UCSD-AML1 (cell line): ENCODE data around the gene TRIM38.
A peak's percentile ranks its signal among the peaks of the same experiment; 100 is the strongest.

Source experiments
- DNase-seq: peaks from one replicate; lab custom pipeline; 2025; ENCODE audit not compliant: unreplicated experiment; lab: John Stamatoyannopoulos, UW

Gene TRIM38

DNA sequence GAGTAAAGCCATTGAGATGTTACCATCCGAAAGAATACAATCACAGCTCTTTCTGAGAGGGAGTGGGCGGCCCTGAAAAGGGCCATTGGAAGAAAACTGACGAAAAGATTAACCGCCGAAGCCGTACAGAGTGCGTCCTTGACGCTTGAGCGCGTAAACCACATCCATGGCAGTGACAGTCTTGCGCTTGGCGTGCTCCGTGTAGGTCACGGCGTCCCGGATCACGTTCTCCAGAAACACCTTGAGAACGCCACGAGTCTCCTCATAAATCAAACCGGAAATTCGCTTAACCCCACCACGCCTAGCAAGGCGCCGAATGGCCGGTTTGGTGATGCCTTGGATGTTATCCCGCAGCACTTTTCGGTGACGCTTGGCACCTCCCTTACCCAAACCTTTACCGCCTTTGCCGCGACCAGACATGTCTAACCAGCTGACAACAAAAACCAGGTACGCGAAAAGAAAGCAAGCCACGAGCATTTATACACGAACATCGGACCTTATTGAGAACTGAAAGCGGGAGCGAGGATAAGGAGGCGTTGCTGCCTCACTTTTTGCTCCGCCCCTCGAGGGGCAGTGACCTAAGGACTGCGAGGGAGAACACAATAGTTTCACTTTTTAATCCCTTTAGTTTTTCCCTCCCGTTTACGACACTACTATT lies 64.4 kb downstream of the TRIM38 start:
- peak; percentile 92 for DNase-seq

DNA sequence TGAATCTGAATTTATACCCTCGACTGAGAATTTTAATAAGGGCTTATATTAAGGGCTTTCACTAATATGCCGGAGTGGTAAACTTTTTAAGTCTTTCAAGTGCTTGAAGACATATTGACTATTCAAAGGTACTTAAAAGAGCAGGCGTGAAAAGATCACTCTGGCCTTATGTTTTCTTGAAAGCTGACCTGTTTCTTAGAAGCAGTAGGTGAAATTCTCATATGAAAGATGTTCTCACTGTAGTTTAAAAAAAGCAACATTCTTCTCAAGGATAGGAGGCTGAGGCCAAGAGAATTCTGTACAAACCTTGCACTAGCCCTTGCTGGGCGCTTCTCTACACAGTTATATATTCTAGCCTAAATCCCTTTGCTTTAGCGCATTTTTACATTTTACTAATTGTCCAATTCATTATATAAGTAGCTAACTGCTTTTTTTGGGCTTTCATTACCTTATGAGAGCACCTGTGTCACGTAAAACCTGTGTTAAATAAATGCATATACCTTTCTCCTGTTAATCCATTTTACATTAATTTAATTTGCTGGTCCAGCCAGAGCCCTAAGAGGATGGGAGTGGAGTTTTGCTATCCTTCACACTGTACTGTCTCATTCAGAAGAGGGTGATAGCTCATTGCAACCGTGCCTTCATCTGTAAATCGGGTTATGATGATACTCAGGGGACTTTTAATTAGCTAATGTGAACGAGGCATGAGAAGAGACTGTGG lies 65.0 kb downstream of the TRIM38 start:
- DNase-seq, result no peak

DNA sequence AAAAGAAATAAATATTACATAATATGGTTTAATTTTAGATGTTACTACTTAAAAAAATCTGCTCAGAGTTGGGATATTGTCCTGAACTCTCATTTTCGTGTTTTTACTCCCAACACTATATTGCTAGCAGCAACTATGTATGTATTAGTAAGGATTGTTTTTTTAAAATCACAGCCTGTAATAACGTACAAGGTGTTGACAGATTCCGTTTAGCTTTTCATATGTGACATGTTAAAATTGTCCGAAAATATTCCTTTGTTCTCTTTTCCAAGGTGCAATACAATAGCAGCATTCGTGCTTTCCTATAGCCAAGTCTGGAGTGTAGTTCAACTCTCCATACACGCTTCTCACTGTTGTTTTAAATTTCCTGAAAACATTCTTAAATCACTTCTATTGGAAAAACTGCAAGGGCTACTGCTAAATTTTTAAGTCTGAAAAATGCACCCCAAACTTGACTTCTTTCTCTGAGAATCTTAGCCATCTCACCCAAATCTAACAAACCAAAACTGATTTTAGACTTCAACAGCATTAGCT lies 65.7 kb downstream of the TRIM38 start:
- DNase-seq, result no peak

DNA sequence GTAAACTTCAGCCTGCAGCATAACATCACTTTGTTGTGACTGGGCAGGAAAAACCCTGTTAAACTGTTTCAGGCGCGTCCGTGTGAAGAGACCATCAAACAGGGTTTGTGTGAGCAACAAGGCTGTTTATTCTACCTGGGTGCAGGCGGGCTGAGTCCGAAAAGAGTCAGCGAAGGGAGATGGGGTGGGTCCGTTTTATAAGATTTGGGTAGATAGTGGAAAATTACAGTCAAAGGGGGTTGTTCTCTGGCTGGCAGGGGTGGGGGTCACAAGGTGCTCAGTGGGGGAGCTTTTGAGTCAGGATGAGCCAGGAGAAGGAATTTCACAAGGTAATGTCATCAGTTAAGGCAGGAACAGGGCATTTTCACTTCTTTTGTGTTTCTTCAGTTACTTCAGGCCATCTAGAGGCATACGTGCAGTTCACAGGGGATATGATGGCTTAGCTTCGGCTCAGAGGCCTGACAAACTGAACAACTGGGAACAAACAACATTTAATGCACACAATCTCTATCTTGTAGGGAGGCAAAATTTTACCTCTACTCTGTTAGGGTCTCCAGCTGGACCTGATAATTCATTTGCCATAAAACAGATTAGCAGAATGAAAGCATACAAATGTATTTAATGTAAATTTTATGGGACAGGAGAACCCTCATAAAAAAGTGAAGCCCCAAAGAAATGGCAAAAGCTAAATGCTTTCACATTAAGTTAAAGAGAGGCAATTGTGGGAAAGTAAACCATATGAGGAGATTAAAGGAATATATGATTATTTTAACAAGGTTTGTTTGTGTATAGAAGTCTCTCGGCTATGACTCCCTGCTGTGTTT lies 66.4 kb downstream of the TRIM38 start:
- no peak for DNase-seq

DNA sequence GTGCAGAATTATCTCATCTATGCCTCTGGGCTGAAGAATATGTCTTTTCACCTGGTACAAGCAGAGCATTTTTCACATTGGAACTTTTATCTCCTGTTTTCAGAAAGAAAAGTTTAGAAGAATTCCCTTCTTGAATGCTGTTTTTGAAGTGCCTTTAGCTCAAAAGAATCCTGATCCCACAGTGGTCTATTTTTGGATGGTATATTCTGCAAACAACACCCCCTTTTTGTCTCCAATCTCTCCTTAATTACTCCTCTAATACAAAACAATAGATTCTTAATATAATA lies 66.9 kb downstream of the TRIM38 start:
- no peak for DNase-seq

DNA sequence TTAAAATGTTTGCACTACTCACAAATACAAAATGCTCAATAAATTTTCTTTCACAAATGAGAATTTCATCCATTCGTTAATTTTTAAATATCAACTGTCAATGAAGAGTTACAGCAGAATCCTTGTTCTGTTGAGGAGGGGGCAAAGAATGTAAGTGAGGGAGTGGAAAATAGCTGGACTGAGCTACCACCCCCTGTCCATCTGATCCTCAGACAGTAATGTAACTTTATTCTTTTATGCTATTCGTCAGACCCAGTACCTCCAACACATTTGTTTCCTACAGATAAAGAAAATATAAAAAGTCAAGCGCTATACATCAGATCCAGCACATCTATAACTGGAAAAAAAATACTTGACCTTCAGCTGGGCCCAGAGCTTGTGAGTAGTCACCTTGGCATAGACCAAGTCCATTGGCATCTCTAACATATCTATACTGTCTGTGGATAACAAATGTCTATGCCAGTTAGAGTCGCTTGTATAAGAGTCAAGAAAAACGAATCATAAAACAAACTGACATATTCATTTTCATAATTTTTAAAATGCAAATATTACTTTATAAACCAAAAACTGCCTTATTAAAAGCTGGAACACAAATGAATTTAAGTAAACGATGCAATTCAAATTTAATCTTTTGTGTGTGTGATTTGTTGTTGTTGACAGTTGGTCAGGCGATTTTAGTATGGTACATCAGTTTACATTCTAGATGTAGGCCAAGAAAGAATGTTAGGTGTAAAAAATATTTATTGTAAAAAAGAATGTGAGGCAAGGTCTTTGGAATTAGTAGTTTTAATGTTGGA lies 67.5 kb downstream of the TRIM38 start:
- no peak for DNase-seq

DNA sequence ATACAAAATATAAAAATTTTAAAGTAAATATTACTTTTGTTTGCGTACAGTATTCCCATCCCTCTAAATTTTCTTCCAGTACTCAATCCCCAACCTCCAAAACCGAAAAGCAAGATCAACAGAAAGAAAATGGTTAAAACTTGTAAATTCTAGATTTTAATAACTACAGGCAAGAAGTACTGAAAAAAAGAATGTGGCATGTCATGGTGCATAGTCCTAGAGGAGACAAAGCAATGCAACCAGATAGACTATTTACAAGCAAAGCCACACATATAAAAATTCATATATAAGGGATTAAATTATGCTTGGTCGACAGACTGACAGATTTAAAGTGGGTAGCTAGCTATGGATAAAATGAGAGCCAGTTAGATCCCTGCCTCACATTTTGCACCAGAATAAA lies 68.1 kb downstream of the TRIM38 start:
- no peak for DNase-seq

DNA sequence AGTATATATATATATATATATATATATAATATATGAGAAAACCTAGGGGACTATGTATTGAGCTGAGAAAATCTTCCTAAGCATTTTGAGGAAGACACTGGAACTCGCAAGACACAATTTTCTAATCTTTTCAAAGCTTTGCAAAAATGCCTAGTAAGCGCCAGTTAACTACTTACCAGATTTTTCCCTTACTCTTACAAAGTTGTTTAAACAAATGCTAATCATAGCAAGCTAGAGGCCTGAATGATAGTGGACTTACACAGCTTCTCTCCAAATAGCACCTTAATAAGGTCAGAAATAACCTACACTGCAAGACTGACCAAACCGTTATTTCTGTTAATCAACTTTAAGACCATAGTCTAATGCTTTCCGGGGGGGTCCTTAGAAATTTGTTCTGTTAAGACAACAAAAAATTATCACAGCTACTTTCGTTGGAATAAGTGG lies 68.6 kb downstream of the TRIM38 start:
- DNase-seq, result no peak

DNA sequence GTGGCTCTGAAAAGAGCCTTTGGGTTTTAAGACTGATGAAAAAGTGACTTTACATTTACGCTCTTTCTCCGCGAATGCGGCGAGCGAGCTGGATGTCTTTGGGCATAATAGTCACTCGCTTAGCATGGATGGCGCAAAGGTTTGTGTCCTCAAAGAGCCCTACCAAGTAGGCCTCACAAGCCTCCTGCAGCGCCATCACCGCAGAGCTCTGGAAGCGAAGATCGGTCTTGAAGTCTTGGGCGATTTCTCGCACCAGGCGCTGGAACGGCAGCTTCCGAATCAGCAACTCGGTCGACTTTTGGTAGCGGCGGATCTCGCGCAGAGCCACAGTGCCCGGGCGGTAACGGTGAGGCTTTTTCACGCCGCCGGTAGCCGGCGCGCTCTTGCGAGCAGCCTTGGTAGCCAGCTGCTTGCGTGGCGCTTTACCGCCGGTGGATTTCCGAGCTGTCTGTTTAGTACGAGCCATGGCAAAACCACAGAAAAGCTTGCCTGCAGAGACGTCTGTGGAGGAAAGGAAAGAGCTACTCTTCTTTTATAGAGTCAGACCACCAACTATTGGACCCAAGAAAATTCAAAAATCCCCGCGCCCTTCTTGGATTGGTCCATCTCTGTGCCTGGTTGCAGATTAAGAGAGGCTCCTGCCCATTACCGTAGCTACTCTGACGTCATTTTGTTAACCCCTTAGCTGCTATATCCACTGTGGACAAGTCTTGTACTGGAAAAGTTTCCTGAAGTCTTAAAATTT lies 69.2 kb downstream of the TRIM38 start:
- peak; percentile 78 for DNase-seq

DNA sequence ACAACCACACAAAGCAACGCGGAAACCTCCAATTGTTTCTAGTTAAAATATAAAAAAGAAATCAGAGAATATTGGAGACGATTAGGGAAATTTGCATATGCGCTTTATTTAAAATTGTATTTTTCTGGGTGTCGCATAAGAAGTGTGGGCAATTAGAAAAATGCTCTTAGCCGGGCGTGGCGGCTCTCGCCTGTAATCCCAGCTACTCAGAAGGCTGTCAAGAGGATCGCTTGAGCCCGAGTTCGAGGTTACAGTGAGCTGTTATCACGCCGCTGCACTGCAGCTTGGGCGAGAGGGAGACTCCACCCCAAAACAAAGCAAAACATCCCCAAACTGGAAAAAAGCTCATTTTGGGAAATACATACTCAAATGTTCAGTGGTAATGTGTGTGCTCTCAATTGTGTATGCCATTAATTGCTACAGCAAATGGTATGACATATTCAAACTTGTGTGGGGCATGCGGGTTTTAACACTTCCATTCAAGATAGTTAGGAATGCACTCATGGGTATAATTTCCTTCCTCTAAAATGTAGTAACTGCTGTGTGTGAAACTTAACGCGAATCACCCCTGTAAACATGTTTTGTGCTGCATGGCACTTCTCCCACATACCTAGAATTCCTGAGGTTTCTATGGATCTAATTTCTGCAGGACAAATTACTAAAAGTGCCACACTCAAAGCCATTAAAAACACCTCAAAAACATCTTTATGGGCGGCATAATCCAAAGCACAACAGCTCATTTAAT lies 69.9 kb downstream of the TRIM38 start:
- DNase-seq, result peak; percentile 42

DNA sequence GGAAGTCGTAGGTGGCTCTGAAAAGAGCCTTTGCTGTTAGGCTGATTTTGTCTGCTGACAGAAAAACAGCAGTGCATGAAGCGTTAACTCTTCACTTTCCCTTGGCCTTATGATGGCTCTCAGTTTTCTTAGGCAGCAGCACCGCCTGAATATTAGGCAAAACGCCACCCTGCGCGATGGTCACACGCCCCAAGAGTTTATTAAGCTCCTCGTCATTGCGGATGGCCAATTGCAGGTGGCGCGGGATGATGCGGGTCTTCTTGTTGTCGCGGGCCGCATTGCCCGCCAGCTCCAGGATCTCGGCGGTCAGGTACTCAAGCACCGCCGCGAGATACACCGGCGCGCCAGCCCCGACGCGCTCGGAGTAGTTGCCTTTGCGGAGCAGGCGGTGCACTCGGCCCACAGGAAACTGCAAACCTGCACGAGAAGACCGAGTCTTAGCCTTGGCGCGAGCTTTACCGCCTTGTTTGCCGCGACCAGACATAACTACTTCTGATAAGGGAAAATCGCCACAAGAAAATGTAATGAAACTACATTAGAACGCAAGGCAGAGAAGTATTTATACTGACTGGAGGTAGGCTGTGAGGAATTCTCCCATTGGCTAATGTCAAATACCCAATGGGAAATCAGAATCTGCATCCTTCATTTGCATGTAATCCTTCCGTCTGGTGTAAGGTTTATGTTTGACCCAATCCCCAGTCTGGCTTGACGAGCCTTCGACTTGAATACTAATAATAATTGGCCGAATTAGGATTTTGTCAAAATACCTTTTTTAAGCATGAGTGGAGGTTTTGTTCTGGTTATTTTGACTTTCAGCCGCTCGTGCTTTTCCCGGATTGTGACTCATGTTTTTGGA lies 70.7 kb downstream of the TRIM38 start:
- peak; percentile 78 for DNase-seq

DNA sequence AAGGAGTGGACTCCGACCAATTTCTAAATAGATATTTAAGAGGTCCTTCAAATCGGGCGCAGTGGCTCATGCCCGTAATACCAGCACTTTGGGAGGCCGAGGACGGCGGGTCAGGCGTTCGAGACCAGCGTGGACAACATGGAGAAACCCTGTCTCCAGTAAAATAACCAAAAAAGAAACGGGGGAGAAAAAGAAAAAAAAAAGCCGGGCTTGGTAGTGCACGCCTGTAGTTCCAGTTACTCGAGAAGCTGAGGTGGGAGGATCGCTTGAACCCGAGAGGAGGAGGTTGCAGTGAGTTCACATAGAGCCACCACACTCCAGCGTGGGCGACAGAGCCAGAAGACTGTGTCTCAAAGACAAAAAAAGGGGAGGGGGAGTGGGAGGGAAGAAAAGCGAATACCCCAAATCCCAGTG lies 71.3 kb downstream of the TRIM38 start:
- no peak for DNase-seq

DNA sequence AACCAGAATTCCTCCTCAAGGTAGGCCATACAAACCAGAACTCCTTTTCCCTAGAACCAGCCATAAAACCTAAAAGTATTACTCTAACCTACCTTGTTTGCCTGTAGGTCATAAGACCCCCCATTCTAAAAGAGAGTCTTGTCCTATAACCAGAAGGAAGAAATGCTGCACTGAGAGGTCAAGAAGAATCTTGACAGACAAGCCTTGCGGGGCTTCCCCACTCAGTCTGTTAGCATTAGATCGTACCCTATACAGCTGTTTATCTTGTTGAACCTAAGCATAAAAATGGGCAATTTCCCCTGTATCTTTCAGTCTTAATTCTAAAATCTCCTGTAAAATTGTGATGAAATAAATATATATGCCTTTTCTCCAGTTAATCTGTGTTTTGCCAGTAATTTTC lies 72.3 kb downstream of the TRIM38 start:
- no peak for DNase-seq
